ENCODE measurements around the gene SLC6A6. TPM values are rescaled to one million over a fixed set of nuclear protein-coding genes. Genes with fewer than 3 reads are reported as not detected.

The SLC6A6 gene
- total RNA-seq, 2 donors from 2014 or later = 4.9 to 5.7 TPM

DNA sequence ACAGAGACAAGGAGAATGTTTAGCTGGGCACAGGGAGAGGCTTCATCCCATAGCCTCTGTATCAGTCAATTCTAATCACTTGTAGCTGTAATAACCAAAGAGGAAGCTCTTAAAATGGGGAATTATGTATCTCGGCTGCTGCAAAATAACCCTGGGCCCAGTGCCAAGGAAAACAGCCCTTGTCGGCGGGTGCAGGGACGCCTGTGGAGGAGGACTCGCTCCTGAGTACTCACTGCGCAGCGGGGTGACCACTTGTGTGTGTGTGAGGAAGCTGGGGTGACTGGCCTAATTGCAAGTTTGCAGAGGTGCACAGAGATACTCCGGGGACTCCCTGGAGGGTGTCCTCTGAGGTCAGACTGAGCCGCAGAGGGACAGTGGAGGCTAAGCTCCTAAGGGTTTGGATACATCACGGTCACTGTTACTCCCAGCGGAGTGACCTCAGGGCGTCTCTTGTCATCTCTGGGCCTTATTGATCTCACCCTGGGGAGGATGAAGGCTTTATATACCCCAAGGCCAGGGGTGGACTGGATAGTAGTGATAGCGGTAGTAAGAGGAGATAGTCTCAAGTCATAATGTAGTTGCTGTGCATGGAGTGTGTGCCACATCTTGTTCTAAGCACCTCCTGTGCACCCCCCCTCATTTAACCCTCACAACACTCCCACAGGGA lies 37.2 kb downstream of the SLC6A6 start:
- Histone ChIP-seq H3K4me3 (no peak overlapping the region), H3K9me3 (no peaks in the 10 kb centered on the region), H3K27ac (no peak overlapping the region), H3K27me3 (no peaks in the 10 kb centered on the region), H3K36me3 (replicated peaks in 1 of 2; ENCODE audit: insufficient read depth in 1 of 2, low read depth in 2 of 2) (no peaks in the 10 kb centered on the region), H3K4me1 (peaks cover 20% of the 10 kb centered on the region)
- ATAC-seq (peak; percentile 57), DNase-seq (peak; percentile 59 to 78 (median 72))
- WGBS, 2 donors = 22 to 41% methylated on average over 5 to 13 of the region's 13 CpGs
- intact Hi-C loops (cut with DNase I) = no loop called here
- TF ChIP-seq, protein P1, sequence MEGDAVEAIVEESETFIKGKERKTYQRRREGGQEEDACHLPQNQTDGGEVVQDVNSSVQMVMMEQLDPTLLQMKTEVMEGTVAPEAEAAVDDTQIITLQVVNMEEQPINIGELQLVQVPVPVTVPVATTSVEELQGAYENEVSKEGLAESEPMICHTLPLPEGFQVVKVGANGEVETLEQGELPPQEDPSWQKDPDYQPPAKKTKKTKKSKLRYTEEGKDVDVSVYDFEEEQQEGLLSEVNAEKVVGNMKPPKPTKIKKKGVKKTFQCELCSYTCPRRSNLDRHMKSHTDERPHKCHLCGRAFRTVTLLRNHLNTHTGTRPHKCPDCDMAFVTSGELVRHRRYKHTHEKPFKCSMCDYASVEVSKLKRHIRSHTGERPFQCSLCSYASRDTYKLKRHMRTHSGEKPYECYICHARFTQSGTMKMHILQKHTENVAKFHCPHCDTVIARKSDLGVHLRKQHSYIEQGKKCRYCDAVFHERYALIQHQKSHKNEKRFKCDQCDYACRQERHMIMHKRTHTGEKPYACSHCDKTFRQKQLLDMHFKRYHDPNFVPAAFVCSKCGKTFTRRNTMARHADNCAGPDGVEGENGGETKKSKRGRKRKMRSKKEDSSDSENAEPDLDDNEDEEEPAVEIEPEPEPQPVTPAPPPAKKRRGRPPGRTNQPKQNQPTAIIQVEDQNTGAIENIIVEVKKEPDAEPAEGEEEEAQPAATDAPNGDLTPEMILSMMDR (IDR thresholded peaks at IDR 0.05) = no peak
- TF ChIP-seq POLR2A (IDR thresholded peaks at IDR 0.05) = no peak

GRCh38 chr3:14440168-14440518 lies 37.7 kb downstream of the SLC6A6 start:
- Histone ChIP-seq H3K36me3 (replicated peaks in 1 of 2; ENCODE audit: insufficient read depth in 1 of 2, low read depth in 2 of 2) (no peaks in the 10 kb centered on the region), H3K9me3 (no peaks in the 10 kb centered on the region), H3K4me1 (peaks cover 15% of the 10 kb centered on the region), H3K27ac (no peak overlapping the region), H3K27me3 (no peaks in the 10 kb centered on the region), H3K4me3 (no peak overlapping the region)
- TF ChIP-seq, protein P1 (IDR thresholded peaks at IDR 0.05) = no peak
- no peak for TF ChIP-seq POLR2A (IDR thresholded peaks at IDR 0.05)
- intact Hi-C loops (cut with DNase I) = no loop called here
- ATAC-seq (no peak), DNase-seq (no peak)
- 63 to 73% methylated on average over 3 of the region's 3 CpGs for WGBS, 2 donors

DNA sequence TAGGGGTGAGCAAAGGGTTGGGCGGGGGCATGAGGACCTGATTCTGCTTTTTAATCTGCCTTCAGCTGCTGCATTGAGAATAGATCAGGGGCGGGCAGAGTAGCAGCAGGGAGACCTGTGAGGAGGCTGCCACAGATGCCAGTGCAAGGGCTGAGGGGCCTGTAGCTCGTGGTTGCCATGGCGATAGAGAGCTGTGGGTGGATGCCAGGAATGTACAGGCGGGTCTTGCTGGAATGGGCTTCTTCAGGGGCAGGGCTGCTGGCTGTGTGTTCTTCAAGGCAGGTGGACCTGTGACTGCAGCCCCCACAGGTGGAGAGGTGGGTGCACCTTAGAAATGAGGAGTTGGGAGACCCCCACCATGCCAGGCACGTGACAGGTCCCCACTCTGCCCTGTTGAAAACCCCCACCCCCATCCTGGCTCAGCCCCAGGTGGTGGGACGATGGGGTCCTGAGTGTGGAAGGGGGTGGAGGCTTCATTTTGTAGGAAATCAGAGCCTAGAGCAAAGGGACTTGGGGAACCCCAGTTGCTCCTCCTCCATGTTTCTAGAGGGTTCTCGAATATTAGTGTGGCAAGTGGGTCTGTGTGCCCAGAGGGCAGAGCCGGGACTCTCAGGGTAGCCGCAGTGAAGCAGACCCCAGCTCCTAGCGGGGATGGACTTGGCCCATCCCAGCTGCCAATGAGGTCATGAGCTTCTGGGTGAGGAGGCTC lies 38.3 kb downstream of the SLC6A6 start:
- 59 to 69% methylated on average over 6 to 11 of the region's 11 CpGs for WGBS, 2 donors
- Histone ChIP-seq H3K9me3 (no peaks in the 10 kb centered on the region), H3K27me3 (no peaks in the 10 kb centered on the region), H3K4me1 (peaks cover 15% of the 10 kb centered on the region), H3K27ac (no peak overlapping the region), H3K36me3 (replicated peaks in 1 of 2; ENCODE audit: insufficient read depth in 1 of 2, low read depth in 2 of 2) (no peaks in the 10 kb centered on the region), H3K4me3 (no peak overlapping the region)
- TF ChIP-seq POLR2A (IDR thresholded peaks at IDR 0.05) = no peak
- TF ChIP-seq, protein P1 (IDR thresholded peaks at IDR 0.05) = no peak
- intact Hi-C loops (cut with DNase I) = no loop called here
- ATAC-seq = no peak
- DNase-seq = no peak

DNA sequence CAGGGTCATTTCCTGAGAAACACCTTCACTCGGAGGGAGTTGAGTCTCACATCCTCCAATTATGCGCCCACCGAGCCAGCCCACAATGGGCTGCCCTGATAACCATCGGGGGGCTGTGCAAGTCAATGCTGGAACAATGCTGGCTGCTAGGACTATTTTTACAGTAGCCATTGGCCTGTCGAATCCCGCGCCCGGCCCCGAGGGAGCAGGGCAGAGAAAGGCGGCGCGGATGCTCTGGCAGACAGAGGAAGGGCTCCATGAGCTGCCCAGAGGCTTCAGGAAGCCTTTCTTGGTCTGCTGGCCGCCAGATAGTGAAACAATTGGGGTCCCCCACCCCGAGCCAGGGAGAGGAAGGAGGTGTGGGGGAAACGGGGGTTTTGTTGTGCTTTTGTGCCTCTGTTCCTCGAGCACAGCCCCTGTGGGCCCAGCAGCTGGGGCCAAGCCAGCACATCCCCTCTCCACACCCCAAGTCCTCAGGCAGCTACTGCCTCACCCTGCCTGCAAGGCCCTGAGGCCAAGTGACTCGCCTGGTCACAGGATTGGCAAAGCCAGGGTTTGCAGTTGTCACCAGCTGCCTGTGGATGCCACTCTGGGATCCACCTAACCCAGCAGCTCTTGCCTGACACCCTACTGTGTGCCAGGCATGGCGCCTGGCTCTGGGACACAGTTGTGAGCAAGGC lies 39.0 kb downstream of the SLC6A6 start:
- Histone ChIP-seq H3K4me1 (peaks cover 15% of the 10 kb centered on the region), H3K36me3 (replicated peaks in 1 of 2; ENCODE audit: insufficient read depth in 1 of 2, low read depth in 2 of 2) (no peaks in the 10 kb centered on the region), H3K27me3 (no peaks in the 10 kb centered on the region), H3K9me3 (no peaks in the 10 kb centered on the region), H3K4me3 (no peak overlapping the region), H3K27ac (no peak overlapping the region)
- TF ChIP-seq POLR2A (IDR thresholded peaks at IDR 0.05) = no peak
- TF ChIP-seq, protein P1 (IDR thresholded peaks at IDR 0.05) = no peak
- 75 to 78% methylated on average over 1 to 18 of the region's 18 CpGs for WGBS, 2 donors
- ATAC-seq = peak; percentile 16
- intact Hi-C loops (cut with DNase I) = no loop called here
- no peak for DNase-seq

Data from body of pancreas (tissue), 4 donors.